Stimulated activated CD8-positive, alpha-beta memory T cell treated with anti-CD3 and anti-CD28 coated beads, Interleukin-4, amount 100 ng/mL, for 1 hour (primary cell): ENCODE results near the gene CYS1.
"Not testable (repeated sequence)": the region's sequence is repeated elsewhere in the genome, so short reads cannot be mapped to it uniquely, and the experiment has no call there.

ENCODE experiments used
- DNase-seq, 2 donors: peaks; one replicate each; pipeline ENCODE4 v3.0.0-alpha.2; 2020; ENCODE audit warnings: low read depth in 2 of 2, low spot score in 1 of 2

Gene CYS1, protein sequence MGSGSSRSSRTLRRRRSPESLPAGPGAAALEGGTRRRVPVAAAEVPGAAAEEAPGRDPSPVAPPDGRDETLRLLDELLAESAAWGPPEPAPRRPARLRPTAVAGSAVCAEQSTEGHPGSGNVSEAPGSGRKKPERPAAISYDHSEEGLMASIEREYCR

GRCh38 chr2:10079870-10080535 lies at the start of gene CYS1:
Gene CYS1, minus strand, starts transcription at chr2:10080411. Its CDS starts 188 bp downstream, at chr2:10080223.
- DNase-seq, result no peak

DNA sequence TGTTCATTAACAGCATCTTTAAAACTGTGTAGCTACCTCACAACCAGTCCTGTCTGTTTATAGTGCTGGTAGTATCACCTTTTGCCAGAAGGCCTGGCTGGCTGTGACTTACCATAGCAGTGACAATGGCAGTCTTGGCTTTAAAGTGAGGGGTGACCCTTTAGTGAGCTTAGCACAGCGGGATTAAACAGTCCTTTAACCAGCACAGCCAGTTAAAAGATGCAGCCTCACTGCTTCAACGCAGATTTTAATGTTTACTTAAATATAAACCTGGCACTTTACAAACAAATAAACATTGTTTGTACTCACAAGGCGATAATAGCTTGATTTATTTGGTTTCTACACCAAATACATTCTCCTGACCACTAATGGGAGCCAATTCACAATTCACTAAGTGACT lies 49.3 kb upstream of the CYS1 start:
- DNase-seq, result no peak

GRCh38 chr2:10128420-10128819 lies 48.2 kb upstream of the CYS1 start:
- DNase-seq, result no peak

DNA sequence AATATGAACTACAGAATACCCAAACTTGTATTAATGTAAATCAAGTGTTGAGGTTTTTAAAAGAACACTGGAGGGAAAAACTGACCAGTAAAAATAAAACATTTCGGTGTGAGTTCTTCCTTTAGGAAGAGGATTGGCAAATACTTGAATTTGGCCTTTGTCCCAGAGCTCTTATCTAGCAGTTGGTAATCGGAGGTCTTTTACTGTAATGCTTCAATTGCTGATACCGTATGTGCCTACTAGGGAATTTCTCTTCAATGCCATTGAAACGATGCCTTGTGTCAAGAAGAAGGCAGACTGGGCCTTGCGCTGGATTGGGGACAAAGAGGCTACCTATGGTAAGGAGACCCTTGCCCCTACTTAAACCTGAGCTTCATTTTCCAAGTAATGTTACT lies 46.4 kb upstream of the CYS1 start:
- no peak for DNase-seq

- no peak for DNase-seq
These were observed 45.8 kb upstream of the CYS1 start for GRCh38 chr2:10125842-10126631.

DNA sequence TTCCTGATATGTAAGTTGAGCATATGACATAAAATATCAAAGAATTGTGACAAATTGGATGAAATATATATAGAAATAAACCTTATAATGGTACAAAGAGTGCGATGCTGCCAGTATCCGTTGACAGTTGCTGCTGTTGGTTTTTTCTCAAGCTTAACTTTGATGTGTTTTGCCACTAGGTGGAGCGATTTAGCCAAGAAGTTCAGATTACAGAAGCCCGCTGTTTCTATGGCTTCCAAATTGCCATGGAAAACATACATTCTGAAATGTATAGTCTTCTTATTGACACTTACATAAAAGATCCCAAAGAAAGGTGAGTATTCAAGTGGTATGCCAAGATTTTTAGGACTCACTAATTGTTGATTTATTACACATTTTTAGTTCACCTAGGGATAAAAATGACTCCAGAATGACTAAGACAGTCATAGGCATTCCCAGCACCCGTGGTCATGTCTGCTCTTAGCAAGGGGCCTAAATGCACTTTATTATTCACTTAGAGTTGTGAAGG lies 44.4 kb upstream of the CYS1 start:
- no peak for DNase-seq

- DNase-seq, result no peak
These were observed 43.1 kb upstream of the CYS1 start for GRCh38 chr2:10123281-10123680.

DNA sequence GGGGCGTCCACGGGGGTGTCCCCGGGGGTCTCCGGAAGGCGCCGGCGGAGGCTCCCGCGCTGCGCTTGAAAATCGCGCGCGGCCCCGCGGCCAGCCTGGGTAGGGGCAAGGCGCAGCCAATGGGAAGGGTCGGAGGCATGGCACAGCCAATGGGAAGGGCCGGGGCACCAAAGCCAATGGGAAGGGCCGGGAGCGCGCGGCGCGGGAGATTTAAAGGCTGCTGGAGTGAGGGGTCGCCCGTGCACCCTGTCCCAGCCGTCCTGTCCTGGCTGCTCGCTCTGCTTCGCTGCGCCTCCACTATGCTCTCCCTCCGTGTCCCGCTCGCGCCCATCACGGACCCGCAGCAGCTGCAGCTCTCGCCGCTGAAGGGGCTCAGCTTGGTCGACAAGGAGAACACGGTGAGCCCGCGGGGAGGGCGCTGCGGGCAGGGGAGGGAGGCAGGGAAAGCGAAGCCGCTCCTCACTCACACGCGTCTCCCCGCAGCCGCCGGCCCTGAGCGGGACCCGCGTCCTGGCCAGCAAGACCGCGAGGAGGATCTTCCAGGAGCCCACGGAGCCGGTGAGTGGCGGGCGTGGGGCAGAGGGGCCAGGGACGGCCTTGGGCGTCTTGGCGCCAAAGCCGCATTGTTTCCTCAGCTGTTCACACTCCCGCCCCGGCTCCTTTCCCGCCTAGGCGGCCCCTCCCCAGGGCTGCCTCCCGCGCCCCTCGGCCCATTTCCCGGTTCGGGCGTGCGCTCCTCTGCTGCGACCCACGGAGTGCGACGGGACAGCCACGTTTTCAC lies 42.5 kb upstream of the CYS1 start, which contains the start of gene RRM2:
Gene RRM2, plus strand, starts transcription at position 240 of the 781 bp plus-strand sequence. Its CDS starts 60 bp downstream, at position 300.
- DNase-seq, result peak; percentile 64 to 81

DNA sequence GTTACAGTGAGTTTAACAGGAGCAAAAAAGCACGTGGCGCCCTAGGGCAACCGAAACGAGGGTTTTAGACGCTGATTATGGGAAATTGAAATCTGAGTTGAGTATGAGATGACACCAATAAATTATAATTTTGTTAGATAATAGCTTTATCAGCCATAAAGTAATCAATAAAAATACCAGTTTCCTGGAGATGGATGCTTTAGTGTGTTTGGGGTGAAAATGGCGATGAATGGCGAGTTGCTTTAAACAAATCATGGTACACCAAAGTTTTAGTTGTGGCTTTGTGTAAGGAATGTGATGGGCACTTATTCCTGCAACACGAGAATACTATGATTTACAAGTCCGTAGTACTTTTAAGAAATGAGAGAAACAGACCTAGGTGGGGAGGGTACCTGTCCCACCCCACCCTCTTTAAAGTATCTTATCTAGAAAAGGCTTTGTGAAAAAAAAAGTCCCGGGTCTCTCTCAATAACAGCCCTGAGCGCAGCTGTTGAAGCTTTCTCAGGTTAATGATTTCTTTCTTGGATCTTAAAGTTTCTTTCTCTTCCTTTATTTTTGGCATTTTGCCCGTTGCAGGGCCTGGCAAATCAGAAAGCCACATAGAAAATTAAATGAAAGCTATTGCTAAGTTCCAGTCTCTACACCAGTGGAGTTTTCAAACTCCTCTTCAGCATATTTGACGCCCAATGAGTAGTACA lies 40.8 kb upstream of the CYS1 start:
- DNase-seq, result no peak

DNA sequence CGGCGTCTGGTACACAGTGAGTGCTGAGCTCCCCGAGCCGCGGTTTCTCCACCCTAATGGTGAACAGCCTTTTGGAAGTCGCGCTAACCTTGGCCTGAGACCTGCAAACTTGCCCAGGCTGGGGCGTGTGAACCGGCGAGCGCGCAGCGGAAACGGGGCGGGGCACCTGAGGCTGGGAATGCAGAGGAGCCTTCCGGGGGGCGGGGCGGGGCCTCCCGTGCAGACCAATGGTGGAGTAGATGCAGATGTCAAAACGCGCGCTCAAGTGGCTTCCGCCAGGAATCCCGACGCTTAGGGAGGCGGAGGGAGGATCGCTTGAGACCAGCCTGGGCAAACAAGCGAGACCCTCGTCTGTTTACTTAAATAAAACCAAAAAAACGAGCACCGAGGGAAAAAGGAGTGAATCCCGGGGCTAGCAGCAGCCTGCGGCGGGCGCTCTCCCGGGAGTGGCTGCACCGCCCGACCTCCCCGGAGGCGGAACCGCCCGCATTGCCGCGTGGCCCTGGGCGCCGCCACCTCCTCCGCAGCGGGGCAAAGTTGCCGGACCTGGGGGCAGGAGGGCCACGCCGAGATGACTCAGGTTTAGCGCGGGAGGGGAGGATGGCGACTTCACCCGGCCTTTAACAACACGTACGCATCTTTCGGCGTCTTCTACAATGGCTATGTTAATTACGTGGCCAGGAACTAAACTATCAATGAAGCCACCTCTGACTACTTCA lies 40.1 kb upstream of the CYS1 start:
- DNase-seq, result peak; percentile 79 to 85

GRCh38 chr2:10119601-10120157 lies 39.5 kb upstream of the CYS1 start:
- no peak for DNase-seq

- no peak for DNase-seq
These were observed 38.8 kb upstream of the CYS1 start for GRCh38 chr2:10119027-10119325.

- DNase-seq, result no peak
These were observed 29.1 kb upstream of the CYS1 start for GRCh38 chr2:10109311-10109710.

DNA sequence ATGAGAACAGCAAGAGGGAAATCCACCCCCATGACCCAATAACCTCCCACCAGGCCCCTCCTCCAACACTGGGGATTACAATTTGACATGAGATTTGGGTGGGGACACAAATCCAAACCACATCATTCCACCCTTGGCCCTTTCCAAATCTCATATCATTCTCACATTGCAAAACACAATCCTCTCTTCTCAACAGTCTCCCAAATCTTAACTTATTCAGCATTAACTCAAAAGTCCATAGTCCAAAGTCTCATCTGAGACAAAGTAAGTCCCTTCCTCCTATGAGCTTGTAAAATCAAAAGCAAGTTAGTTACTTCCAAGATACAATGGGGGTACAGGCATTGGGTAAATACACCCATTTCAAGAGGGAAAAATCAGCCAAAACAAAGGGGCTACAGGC lies 24.7 kb upstream of the CYS1 start:
- DNase-seq, result not testable (repeated sequence)

GRCh38 chr2:10103179-10103578 lies 23.0 kb upstream of the CYS1 start:
- DNase-seq, result no peak

DNA sequence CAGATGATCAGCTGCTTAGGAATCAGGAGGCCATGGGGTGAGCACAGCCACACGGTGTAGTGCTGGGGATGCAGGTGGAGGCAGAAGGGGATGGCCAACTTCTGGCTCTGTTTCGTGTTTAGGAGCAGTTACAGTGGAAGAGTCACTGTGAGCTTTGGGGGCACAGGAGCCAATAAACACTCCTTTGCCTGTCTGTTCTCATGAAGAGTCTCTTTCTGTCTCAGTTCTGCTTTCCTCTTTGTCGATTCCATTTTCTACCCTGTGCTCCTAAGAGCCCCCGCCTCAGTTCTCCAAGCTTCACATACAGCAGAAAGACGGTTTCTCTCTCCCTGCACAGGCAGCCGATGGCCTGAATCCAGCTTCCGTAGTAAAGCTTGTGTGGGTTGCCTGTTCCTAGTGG lies 21.3 kb upstream of the CYS1 start:
- no peak for DNase-seq

GRCh38 chr2:10097352-10098148 lies 17.3 kb upstream of the CYS1 start:
- DNase-seq, result no peak

DNA sequence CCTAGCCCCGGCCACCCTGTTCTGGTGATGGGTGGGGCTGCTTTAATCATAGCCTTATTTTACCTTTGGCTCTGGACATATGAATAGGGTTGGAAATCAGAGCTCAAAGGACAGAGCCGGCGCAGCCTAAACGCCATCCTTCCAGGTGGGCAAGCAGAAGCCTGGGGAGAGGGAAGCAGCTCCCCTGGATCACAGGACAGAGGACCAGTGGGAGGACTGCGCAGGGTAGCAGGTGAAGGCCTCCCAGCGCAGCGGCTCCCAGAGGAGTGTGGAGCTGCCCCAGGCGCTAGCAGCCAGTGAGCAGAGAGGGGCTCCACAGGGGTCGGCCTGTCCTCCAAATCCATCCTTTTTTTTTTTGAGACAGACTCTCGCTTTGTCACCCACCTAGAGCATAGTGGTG lies 16.4 kb upstream of the CYS1 start:
- DNase-seq, result no peak

DNA sequence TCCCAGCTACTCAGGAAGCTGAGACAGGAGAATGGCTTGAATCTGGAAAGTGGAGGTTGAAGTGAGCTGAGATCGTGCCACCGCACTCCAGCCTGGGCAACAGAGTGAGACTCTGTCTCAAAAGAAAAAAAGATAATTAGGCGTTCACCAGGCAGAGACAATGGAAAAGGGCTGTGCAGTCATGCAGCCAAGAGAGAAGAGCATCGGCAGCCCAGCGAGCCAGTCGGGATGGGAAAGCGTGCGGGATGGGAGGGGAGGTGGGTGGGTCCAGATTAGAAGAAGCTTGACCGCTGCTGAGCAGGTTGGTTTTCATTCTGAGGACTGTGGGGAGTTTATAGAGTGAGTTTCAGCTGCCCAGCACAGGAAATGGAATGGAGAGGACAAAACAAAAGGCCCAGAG lies 15.0 kb upstream of the CYS1 start:
- no peak for DNase-seq
